ENCODE measurements around the gene ACAP2. TPM values are rescaled to one million over a fixed set of nuclear protein-coding genes. Genes with fewer than 3 reads are reported as not detected.
A peak's percentile ranks its signal among the peaks of the same experiment; 100 is the strongest.
"Not testable (repeated sequence)": the region's sequence is repeated elsewhere in the genome, so short reads cannot be mapped to it uniquely, and the experiment has no call there.

Gene ACAP2
- polyA plus RNA-seq, 2 of the 4 experiments (the other 2 are of a cell fraction) = 7.8 to 26.0 TPM

DNA sequence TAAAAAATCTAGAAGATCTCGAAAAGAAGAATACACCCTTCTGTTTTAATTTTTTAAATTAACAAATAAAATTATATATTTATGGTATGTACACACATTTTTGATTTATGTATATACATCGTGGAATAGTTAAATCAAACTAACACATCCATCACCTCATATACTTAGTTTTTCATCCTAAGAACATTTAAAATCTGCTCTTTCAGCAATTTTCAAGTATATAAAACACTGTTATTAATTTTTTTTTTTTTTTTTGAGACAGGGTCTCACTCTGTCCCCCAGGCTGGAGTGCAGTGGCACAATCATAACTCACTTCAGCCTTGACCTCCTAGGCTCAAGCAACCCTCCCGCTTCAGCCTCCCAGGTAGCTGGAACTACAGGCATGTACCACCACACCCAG, 32.8 kb upstream of the ACAP2 start:
- CTCF ChIA-PET = no interaction called here
- ATAC-seq = no peak
- no peak for FAIRE-seq
- DNase-seq (ENCODE audit: low read depth in 1 of 2, low spot score in 1 of 2) = no peak
- Histone ChIP-seq H3K4me3 (no peak overlapping the region), H3K9me3 (no peaks in the 10 kb centered on the region), H3K4me2 (no peak overlapping the region), H3K4me1 (no peaks in the 10 kb centered on the region), H3K27ac (no peak overlapping the region)
- no peak for TF ChIP-seq HES2 (IDR thresholded peaks at IDR 0.05)
- TF ChIP-seq MAFK (IDR thresholded peaks at IDR 0.05; ENCODE audit: partially characterized antibody) = peak; percentile 53
- POLR2A ChIA-PET = no interaction called here
- WGBS (ENCODE audit: missing lambda C conversion rate) = 48% methylated on average over 3 of the region's 3 CpGs

GRCh38 chr3:195475116-195475515, 32.3 kb upstream of the ACAP2 start:
- POLR2A ChIA-PET; H3K4me3 ChIP-seq; H3K27ac ChIP-seq; ATAC-seq; CTCF ChIA-PET; H3K9me3 ChIP-seq; FAIRE-seq; H3K4me1 ChIP-seq; H3K4me2 ChIP-seq; DNase-seq (ENCODE audit: low read depth in 1 of 2, low spot score in 1 of 2): not testable (repeated sequence)
- WGBS (ENCODE audit: missing lambda C conversion rate) = 43% methylated on average over 8 of the region's 8 CpGs

DNA sequence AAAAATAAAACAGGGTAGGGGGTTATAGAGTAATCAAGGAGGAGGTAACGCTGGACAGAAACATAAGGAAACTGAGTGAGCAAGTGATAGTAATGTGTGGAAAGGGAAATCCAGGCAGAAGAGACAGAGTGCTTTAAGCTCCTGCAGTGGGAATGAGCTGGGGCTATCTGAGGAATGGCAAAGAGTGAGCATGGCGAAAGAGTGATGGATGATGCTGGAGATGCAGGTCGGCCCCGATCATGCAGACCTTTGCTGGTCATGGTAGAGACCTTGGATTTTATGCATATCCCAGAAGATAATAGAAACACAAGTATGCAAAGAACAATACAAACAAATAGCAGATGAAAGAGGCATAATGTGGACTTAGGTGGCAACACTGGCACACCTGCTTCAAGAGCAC, 26.0 kb upstream of the ACAP2 start:
- TF ChIP-seq ESRRA (IDR thresholded peaks at IDR 0.05; ENCODE audit: borderline replicate concordance, low read length) = no peak
- TF ChIP-seq RAD21 (conservative IDR thresholded peaks at IDR 0.05 in 1 of 2, IDR thresholded peaks at IDR 0.05 in 1 of 2) = no peak
- no peak for TF ChIP-seq MYC (IDR thresholded peaks at IDR 0.05; ENCODE audit: borderline replicate concordance, low read length)
- no peak for TF ChIP-seq GATA3 (IDR thresholded peaks at IDR 0.05; ENCODE audit: borderline replicate concordance)
- TF ChIP-seq RARB (CRISPR knock-in tag; IDR thresholded peaks at IDR 0.05) = no peak
- no peak for TF ChIP-seq POLR2AphosphoS2 (conservative IDR thresholded peaks at IDR 0.05; ENCODE audit: low read length)
- no peak for TF ChIP-seq CBX8 (IDR thresholded peaks at IDR 0.05)
- TF ChIP-seq NPAS2 (CRISPR knock-in tag; IDR thresholded peaks at IDR 0.05; ENCODE audit: borderline replicate concordance) = no peak
- no peak for TF ChIP-seq JUNB (IDR thresholded peaks at IDR 0.05)
- TF ChIP-seq, protein P1, sequence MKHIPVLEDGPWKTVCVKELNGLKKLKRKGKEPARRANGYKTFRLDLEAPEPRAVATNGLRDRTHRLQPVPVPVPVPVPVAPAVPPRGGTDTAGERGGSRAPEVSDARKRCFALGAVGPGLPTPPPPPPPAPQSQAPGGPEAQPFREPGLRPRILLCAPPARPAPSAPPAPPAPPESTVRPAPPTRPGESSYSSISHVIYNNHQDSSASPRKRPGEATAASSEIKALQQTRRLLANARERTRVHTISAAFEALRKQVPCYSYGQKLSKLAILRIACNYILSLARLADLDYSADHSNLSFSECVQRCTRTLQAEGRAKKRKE (CRISPR knock-in tag; IDR thresholded peaks at IDR 0.05; ENCODE audit: low read depth) = no peak
- TF ChIP-seq CBX2 (IDR thresholded peaks at IDR 0.05; ENCODE audit: borderline replicate concordance, low read depth) = no peak
- no peak for TF ChIP-seq HES2 (IDR thresholded peaks at IDR 0.05)
- no peak for TF ChIP-seq REST (IDR thresholded peaks at IDR 0.05)
- TF ChIP-seq, protein P2, sequence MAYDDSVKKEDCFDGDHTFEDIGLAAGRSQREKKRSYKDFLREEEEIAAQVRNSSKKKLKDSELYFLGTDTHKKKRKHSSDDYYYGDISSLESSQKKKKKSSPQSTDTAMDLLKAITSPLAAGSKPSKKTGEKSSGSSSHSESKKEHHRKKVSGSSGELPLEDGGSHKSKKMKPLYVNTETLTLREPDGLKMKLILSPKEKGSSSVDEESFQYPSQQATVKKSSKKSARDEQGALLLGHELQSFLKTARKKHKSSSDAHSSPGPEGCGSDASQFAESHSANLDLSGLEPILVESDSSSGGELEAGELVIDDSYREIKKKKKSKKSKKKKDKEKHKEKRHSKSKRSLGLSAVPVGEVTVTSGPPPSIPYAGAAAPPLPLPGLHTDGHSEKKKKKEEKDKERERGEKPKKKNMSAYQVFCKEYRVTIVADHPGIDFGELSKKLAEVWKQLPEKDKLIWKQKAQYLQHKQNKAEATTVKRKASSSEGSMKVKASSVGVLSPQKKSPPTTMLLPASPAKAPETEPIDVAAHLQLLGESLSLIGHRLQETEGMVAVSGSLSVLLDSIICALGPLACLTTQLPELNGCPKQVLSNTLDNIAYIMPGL (CRISPR knock-in tag; IDR thresholded peaks at IDR 0.05; ENCODE audit: borderline replicate concordance) = no peak
- no peak for TF ChIP-seq HOXB5 (CRISPR knock-in tag; IDR thresholded peaks at IDR 0.05)
- TF ChIP-seq RFX5 (IDR thresholded peaks at IDR 0.05) = no peak
- TF ChIP-seq E2F6 (IDR thresholded peaks at IDR 0.05; ENCODE audit: borderline replicate concordance, low read depth) = no peak
- TF ChIP-seq CEBPB (IDR thresholded peaks at IDR 0.05) = no peak
- ChIA-PET CTCF (no interaction called here), POLR2A (no interaction called here)
- ATAC-seq (no peak), FAIRE-seq (no peak), DNase-seq (ENCODE audit: low read depth in 1 of 2, low spot score in 1 of 2) (no peak)
- H3K27ac ChIP-seq = no peak overlapping the region
- no peaks in the 10 kb centered on the region for H3K4me1 ChIP-seq
- H3K9me3 ChIP-seq = no peaks in the 10 kb centered on the region
- no peak overlapping the region for H3K4me2 ChIP-seq
- H3K4me3 ChIP-seq = no peak overlapping the region
- WGBS (ENCODE audit: missing lambda C conversion rate) = 20% methylated on average over 4 of the region's 4 CpGs

All from A549 (cell line).